HG03469 (cell line): ENCODE data around the gene ARHGEF7.

Experiments
- ATAC-seq: cut with Tn5 transposase; IDR thresholded peaks from one replicate; pipeline ENCODE4 v1.9.1; 2021; ENCODE audit warnings: mild to moderate bottlenecking, moderate library complexity, moderate number of reproducible peaks; ENCODE audit not compliant: unreplicated experiment

Gene ARHGEF7

DNA sequence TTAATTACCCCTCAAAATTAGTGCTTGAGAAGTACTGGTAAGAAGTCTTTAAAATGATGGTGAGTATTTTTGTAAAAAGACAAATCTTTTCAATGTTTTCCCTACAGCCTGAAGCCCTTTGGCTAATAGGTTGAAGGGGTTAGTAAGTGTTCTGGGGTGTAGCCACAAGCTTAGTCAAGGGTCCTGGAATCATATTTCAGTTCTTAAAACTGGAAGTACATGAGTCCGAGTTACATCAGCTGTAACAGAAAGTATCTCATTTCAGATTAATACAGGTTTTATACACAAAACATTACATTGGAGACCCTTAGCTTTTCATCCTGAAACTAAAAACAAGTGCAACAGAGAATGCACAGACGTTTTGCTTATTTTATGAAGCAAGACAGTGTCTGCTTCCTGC lies 152.7 kb downstream of the ARHGEF7 start:
- ATAC-seq = no peak

DNA sequence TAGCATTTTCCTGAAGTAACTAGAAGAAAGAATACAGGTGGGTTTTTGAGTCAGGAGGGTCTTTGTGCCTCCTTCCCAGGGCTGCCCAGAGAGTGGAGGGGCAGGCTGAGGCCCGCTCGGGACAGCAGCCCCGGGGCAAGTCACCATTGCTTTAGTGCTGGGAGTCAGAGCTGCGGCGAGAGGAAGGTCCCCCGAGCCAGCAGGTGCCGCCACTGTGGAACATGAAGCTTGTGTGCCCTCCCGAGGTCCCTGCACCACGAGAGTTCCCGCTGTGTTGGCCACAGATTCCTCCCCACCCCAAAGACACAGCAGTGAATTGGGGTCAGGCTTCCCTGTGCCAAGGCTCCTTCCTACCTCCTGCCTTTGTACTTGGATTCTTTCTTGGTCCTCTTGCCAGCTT lies 154.4 kb downstream of the ARHGEF7 start:
- ATAC-seq = no peak

GRCh38 chr13:111270126-111270525 lies 155.0 kb downstream of the ARHGEF7 start:
- ATAC-seq = no peak

- no peak for ATAC-seq
These were observed 155.9 kb downstream of the ARHGEF7 start for GRCh38 chr13:111270765-111271698.

GRCh38 chr13:111272117-111272516 lies 157.0 kb downstream of the ARHGEF7 start:
- no peak for ATAC-seq

GRCh38 chr13:111275382-111275781 lies 160.3 kb downstream of the ARHGEF7 start:
- ATAC-seq = no peak

- no peak for ATAC-seq
These were observed 161.0 kb downstream of the ARHGEF7 start for GRCh38 chr13:111275995-111276618.

- ATAC-seq = no peak
These were observed 163.1 kb downstream of the ARHGEF7 start for GRCh38 chr13:111278258-111278657.

DNA sequence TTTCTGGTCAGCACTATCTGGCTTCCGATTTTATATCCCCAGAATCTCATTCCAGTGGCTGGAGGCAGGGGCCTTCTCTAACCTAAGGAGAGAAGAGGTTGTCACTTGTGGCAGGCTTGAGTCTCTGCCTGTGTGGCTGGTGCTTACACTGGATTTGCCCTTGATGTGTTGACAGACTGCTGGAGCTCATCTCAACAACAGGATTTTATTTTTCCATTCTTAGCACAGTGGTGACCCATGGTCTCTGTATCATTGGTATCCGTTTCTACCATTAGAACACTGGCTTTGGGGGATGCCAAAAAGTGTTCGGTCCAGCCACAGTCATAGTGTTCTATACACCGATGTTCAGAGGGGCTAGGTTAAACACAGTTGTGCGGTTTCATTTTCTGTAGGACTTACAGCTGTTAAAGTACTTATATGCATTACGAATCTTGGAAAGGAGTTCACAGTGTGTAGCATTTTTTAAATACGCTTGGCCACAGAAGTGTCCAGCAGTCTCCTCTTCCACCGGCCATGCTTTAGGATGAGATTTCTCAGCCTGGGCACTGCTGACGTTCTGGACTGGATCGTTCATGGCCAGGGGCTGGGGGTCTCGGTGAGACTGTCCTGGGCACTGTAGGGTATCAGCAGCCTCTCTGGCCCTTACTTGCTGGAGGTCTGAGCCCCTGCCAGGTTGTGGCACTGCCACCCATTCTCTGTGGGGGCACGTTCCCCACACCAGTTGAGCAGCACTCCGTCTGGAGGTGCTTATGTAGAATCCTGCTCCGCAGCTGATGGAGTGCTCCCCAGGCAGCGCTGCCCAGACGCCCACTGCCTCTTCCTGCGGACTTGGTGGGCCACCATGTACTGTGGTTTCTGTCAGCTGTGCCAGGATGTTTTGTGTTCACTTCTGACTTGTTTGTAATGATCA lies 163.9 kb downstream of the ARHGEF7 start:
- no peak for ATAC-seq

DNA sequence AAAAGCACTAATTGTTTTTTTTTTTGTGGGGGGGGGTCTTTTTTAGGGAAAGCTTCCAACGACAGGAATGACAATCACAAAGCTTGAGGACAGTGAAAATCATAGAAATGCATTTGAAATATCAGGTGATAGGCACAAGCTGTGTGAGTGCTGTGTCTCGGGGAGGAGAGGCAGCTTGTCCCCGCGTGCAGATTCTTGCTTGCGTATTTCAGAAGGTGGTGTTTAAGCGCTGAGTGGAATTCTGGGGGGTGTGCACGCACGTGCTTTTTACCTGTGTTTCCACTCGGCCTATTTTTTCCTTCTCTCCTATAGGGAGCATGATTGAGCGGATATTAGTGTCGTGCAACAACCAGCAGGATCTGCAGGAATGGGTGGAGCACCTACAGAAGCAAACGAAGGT lies 165.1 kb downstream of the ARHGEF7 start:
- ATAC-seq = no peak

GRCh38 chr13:111280681-111281585 lies 165.8 kb downstream of the ARHGEF7 start:
- no peak for ATAC-seq

DNA sequence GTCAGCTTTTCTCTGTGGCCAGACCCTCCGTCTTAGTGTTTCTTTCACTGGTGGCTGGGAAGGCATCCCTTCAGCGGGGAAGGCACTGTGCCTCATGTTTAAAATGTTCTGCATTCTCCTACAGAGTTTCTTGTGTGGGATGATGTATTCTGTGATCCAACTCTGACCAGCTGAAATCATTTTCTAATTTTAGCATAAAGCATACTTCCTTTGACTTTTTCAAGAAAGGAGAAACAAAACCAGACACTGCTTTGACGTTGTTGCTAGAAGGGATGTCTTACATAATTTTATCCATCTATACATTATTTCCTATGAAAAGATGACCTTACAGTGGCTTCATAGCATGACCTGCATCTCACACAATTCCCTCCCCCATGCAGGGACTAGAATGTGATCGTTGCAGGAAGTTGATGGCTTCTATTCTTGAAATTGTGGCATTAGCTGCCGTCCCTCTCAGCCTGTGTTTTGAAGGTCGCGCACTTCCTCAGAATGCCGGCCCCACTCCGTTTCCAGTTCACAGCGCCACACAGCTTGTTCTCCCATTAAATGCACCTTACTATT lies 166.7 kb downstream of the ARHGEF7 start:
- ATAC-seq = no peak

GRCh38 chr13:111282425-111282824 lies 167.3 kb downstream of the ARHGEF7 start:
- no peak for ATAC-seq

GRCh38 chr13:111282997-111283396 lies 167.9 kb downstream of the ARHGEF7 start:
- ATAC-seq = no peak

DNA sequence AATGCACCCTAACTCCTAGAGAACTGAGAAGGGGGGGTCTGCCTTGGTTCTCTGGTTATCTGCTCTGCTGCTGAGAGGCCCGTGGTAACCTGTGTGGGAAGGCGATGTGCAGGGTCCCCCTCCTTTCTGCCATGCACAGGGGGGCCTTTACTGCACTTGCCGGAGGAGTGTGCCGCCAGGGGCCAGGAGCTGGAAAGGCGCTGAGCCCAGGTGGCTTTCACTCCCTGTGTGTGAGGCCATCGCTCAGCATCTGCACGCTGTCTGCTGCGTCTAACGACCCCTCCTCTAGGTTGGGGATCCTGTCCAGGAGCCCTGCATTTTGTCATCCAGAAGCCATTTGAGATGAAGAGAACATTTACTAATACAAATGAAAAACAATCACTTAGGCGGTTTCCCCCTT lies 168.3 kb downstream of the ARHGEF7 start:
- ATAC-seq = no peak

GRCh38 chr13:111283991-111284390 lies 168.9 kb downstream of the ARHGEF7 start:
- no peak for ATAC-seq

GRCh38 chr13:111284565-111284964 lies 169.5 kb downstream of the ARHGEF7 start:
- ATAC-seq = no peak

DNA sequence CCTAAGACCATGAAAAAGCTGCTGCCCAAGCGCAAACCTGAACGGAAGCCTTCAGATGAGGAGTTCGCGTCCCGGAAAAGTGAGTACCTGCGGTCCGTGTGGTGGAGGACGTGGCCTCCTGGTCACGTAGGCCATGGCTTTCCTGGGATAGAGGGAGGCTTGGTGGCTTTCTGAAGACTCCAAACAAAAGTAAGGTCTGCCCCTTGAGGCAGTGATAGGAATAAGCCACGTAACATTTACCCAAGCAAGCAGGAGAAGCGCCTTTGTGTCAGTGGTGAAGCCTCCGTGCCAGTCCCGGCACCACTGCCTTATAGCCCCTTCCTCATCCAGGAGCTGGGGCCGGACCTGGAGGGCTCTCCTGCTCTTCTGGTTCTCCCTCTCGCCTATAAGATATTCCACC lies 171.1 kb downstream of the ARHGEF7 start:
- ATAC-seq = no peak

- ATAC-seq = no peak
These were observed 171.6 kb downstream of the ARHGEF7 start for GRCh38 chr13:111286749-111287148.

DNA sequence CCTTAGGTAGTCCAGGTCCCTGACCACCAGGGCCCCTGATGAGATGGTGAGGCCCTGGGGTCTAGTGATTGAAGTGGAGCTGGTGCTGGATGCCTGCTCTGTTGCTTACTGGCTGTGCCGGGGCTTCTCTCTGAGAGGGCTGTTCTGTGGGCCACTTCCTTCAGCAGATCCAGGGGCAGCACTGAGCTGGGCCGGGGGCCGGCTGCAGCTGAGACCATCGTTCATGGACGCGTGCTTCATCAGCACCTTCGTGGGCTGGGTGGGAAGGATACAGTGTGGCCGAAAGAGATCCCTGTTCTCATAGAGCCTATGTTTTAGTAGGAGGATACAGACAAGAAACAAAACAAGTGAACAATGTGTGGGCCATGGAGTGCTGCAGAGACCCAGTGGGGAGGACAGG lies 172.1 kb downstream of the ARHGEF7 start:
- ATAC-seq = no peak
